IMR-90 (cell line): ENCODE data around the gene FHAD1. TPM values are rescaled to one million over a fixed set of nuclear protein-coding genes. Genes with fewer than 3 reads are reported as not detected.

ENCODE experiments used
- ATAC-seq: fragments of 200-7000 bp; cut with Tn5 transposase; 2 replicates; pipeline ENCODE4 v1.9.1; 2020; ENCODE audit warnings: low read depth, mild to moderate bottlenecking, moderate library complexity
- BruUV-seq: library from RNA; stranded (reverse); fragments of 400-500 nt; replicated peaks from 2 replicates; lab custom pipeline; 2021; lab: Mats Ljungman, UMichigan
- CTCF ChIA-PET: fragments of 300-600 bp; formaldehyde crosslinking; extraction: SDS; loops from one replicate; lab custom pipeline; 2021; ENCODE audit warnings: antibody characterized with exemption; lab: Yijun Ruan, JAX
- POLR2A ChIA-PET: fragments of 300-600 bp; sonication (Branson Sonifier 250); formaldehyde crosslinking; loops from one replicate; lab custom pipeline; 2022; ENCODE audit warnings: antibody characterized with exemption; ENCODE audit not compliant: unreplicated experiment; lab: Charles Lee
- DNase-seq: peaks from one replicate; pipeline ENCODE4 v3.0.0; 2013
- H2AFZ ChIP-seq: replicated peaks from 2 replicates; pipeline ENCODE3; 2013; ENCODE audit warnings: low read length, mild to moderate bottlenecking; ENCODE audit not compliant: poor library complexity
- H2AK5ac ChIP-seq: 2 replicates; pipeline ENCODE4 v1.6.1; 2013; ENCODE audit warnings: low read depth, low read length, inconsistent platforms
- H2AK9ac ChIP-seq: replicated peaks from 2 replicates; pipeline ENCODE3; 2013; ENCODE audit warnings: mild to moderate bottlenecking, low read depth, low read length, moderate library complexity; ENCODE audit not compliant: poor library complexity
- H2BK120ac ChIP-seq: 2 replicates; pipeline ENCODE4 v1.6.1; 2013; ENCODE audit warnings: low read depth, low read length, inconsistent platforms
- H2BK15ac ChIP-seq: 3 replicates; pipeline ENCODE4 v1.6.1; 2013; ENCODE audit warnings: low read depth, low read length, inconsistent platforms
- H2BK20ac ChIP-seq: 2 replicates; pipeline ENCODE4 v1.6.1; 2013; ENCODE audit warnings: low read depth, mild to moderate bottlenecking, inconsistent platforms, low read length, moderate library complexity
- H2BK5ac ChIP-seq: 2 replicates; pipeline ENCODE4 v1.6.1; 2013; ENCODE audit warnings: mild to moderate bottlenecking, low read depth, low read length, inconsistent platforms; ENCODE audit not compliant: poor library complexity, severe bottlenecking
- H3K14ac ChIP-seq: replicated peaks from 2 replicates; pipeline ENCODE4 v1.6.1; 2013; ENCODE audit warnings: low read depth, low read length, inconsistent platforms
- H3K18ac ChIP-seq: 2 replicates; pipeline ENCODE4 v1.6.1; 2013; ENCODE audit warnings: low read depth, low read length, control low read depth
- H3K23ac ChIP-seq: 2 replicates; pipeline ENCODE4 v1.6.1; 2013; ENCODE audit warnings: low read depth, low read length, inconsistent platforms
- H3K27ac ChIP-seq: 2 replicates; pipeline ENCODE4 v1.5.1; 2013; ENCODE audit warnings: mild to moderate bottlenecking, control low read depth, low read length; ENCODE audit not compliant: insufficient read depth
- H3K27me3 ChIP-seq: 2 replicates; pipeline ENCODE4 v1.6.1; 2013; ENCODE audit warnings: low read length; ENCODE audit not compliant: control insufficient read depth, insufficient read depth
- H3K36me3 ChIP-seq: 2 replicates; pipeline ENCODE4 v1.6.1; 2013; ENCODE audit warnings: low read length, mixed read lengths; ENCODE audit not compliant: control insufficient read depth, insufficient read depth
- H3K4ac ChIP-seq: 2 replicates; pipeline ENCODE4 v1.6.1; 2013; ENCODE audit warnings: low read depth, low read length, inconsistent platforms
- H3K4me1 ChIP-seq: 2 replicates; pipeline ENCODE4 v1.6.1; 2013; ENCODE audit warnings: low read length, mixed read lengths; ENCODE audit not compliant: control insufficient read depth, insufficient read depth
- H3K4me2 ChIP-seq: 2 replicates; pipeline ENCODE4 v1.6.1; 2013; ENCODE audit warnings: low read depth, mild to moderate bottlenecking, control low read depth, low read length, moderate library complexity
- H3K4me3 ChIP-seq: 2 replicates; pipeline ENCODE4 v1.5.1; 2013; ENCODE audit warnings: low read depth, mild to moderate bottlenecking, control low read depth, low read length, moderate library complexity; ENCODE audit not compliant: insufficient read depth
- H3K56ac ChIP-seq: 2 replicates; pipeline ENCODE4 v1.6.1; 2013; ENCODE audit warnings: low read length, inconsistent platforms; ENCODE audit not compliant: insufficient read depth; ENCODE audit errors: extremely low read depth
- H3K79me1 ChIP-seq, 2 experiments: 2 replicates each; pipeline ENCODE4 v1.6.1; 2013; ENCODE audit warnings: low read length in 2 of 2, inconsistent platforms in 1 of 2, low read depth in 1 of 2
- H3K9ac ChIP-seq: 2 replicates; pipeline ENCODE4 v1.6.1; 2013; ENCODE audit warnings: low read depth, low read length, control low read depth
- H3K9me1 ChIP-seq: 2 replicates; pipeline ENCODE4 v1.6.1; 2013; ENCODE audit warnings: low read length, inconsistent platforms; ENCODE audit not compliant: insufficient read depth
- H3K9me3 ChIP-seq: 2 replicates; pipeline ENCODE4 v1.6.1; 2013; ENCODE audit warnings: low read length; ENCODE audit not compliant: control insufficient read depth, insufficient read depth
- H4K20me1 ChIP-seq: 2 replicates; pipeline ENCODE4 v1.6.1; 2013; ENCODE audit warnings: low read length, inconsistent platforms; ENCODE audit not compliant: insufficient read depth
- H4K5ac ChIP-seq: 2 replicates; pipeline ENCODE4 v1.6.1; 2013; ENCODE audit warnings: mild to moderate bottlenecking, low read depth, low read length, control low read depth
- H4K8ac ChIP-seq, 2 experiments: 2 replicates each; pipeline ENCODE4 v1.6.1; 2013; ENCODE audit warnings: low read depth in 2 of 2, low read length in 2 of 2, control low read depth in 1 of 2, inconsistent platforms in 1 of 2
- H4K91ac ChIP-seq: 2 replicates; pipeline ENCODE4 v1.6.1; 2013; ENCODE audit warnings: low read depth, low read length, inconsistent platforms; ENCODE audit not compliant: insufficient read depth
- BHLHE40 ChIP-seq: fragments of 150-350 bp; IDR thresholded peaks from 2 replicates; pipeline ENCODE4 v1.6.1; 2016; ENCODE audit warnings: mild to moderate bottlenecking, low read depth, low read length
- CEBPB ChIP-seq: IDR thresholded peaks from 2 replicates; pipeline ENCODE4 v1.6.1; 2012; ENCODE audit warnings: low read depth, low read length, improper control_type of control experiment
- CHD1 ChIP-seq: IDR thresholded peaks from 2 replicates; pipeline ENCODE4 v1.6.1; 2012; ENCODE audit warnings: low read depth, low read length, improper control_type of control experiment
- CTCF ChIP-seq: conservative IDR thresholded peaks from 2 replicates; pipeline ENCODE4 v1.5.1; 2012; ENCODE audit warnings: mild to moderate bottlenecking, low read depth, low read length, improper control_type of control experiment
- FOS ChIP-seq: fragments of 150-350 bp; IDR thresholded peaks from 2 replicates; pipeline ENCODE4 v1.6.1; 2016; ENCODE audit warnings: low read depth, low read length
- MAFK ChIP-seq: IDR thresholded peaks from 2 replicates; pipeline ENCODE4 v1.6.1; 2012; ENCODE audit warnings: low read depth, low read length, improper control_type of control experiment
- MAZ ChIP-seq: IDR thresholded peaks from 2 replicates; pipeline ENCODE4 v1.6.1; 2012; ENCODE audit warnings: low read depth, mild to moderate bottlenecking, low read length, improper control_type of control experiment, moderate library complexity, borderline replicate concordance
- MXI1 ChIP-seq: IDR thresholded peaks from 2 replicates; pipeline ENCODE4 v1.6.1; 2012; ENCODE audit warnings: low read depth, mild to moderate bottlenecking, low read length, moderate library complexity, borderline replicate concordance
- NFE2L2 ChIP-seq: fragments of 150-350 bp; IDR thresholded peaks from 2 replicates; pipeline ENCODE4 v1.6.1; 2016; ENCODE audit warnings: low read depth, mild to moderate bottlenecking, low read length
- POLR2A ChIP-seq: IDR thresholded peaks from 2 replicates; pipeline ENCODE4 v1.6.1; 2012; ENCODE audit warnings: mild to moderate bottlenecking, low read depth, low read length
- RAD21 ChIP-seq: IDR thresholded peaks from 2 replicates; pipeline ENCODE4 v1.6.1; 2012; ENCODE audit warnings: low read length, improper control_type of control experiment
- RCOR1 ChIP-seq: IDR thresholded peaks from 2 replicates; pipeline ENCODE4 v1.6.1; 2012; ENCODE audit warnings: mild to moderate bottlenecking, low read length, improper control_type of control experiment; ENCODE audit not compliant: insufficient replicate concordance
- RFX5 ChIP-seq: IDR thresholded peaks from 2 replicates; pipeline ENCODE4 v1.8.0; 2012; ENCODE audit warnings: low read depth, mild to moderate bottlenecking, low read length, moderate library complexity
- SMC3 ChIP-seq: fragments of 150-350 bp; IDR thresholded peaks from 2 replicates; pipeline ENCODE4 v1.6.1; 2016; ENCODE audit warnings: low read depth, mild to moderate bottlenecking, antibody characterized with exemption, low read length, moderate library complexity
- WGBS, 2 experiments: methylation state at CpG; one replicate each; pipeline versions ENCODE4 v1.1.5 to v1.1.7; 2013; ENCODE audit warnings: missing lambda C conversion rate in 2 of 2; ENCODE audit not compliant: insufficient read length in 1 of 2; ENCODE audit errors: extremely low coverage in 2 of 2; 5-methylcytosine and 5-hydroxymethylcytosine counted together
- dilution Hi-C: fragments of 300-500 bp; cut with HindIII; formaldehyde crosslinking; loops from one replicate; pipeline ENCODE4 v1.14.3; 2018; ENCODE audit warnings: low sequenced_read_pairs; ENCODE audit not compliant: unreplicated experiment
- in situ Hi-C: fragments of 300-500 bp; cut with MboI; formaldehyde crosslinking; loops from 3 replicates; pipeline ENCODE4 v1.14.3; 2019; ENCODE audit warnings: low sequenced_read_pairs, inconsistent platforms, mixed read lengths
- intact Hi-C: fragments of 100-400 bp; cut with micrococcal nuclease; formaldehyde crosslinking; loops from 2 replicates; pipeline ENCODE4 v1.10.0; 2022
- polyA plus RNA-seq, 3 experiments: library from polyadenylated mRNA; depleted of rRNA; stranded (reverse); fragments of >200 nt; gene quantifications; 2 replicates each; pipeline ENCODE4 v1.2.3, GENCODE V29; 2012; ENCODE audit warnings: low replicate concordance in 1 of 3
- total RNA-seq: library from RNA; depleted of rRNA; stranded (reverse); fragments of >200 nt; gene quantifications from 2 replicates; pipeline ENCODE4 v1.2.3, GENCODE V29; 2012
- TF ChIP-seq, protein P1 (sequence below): fragments of 150-350 bp; IDR thresholded peaks from 2 replicates; pipeline ENCODE4 v1.6.1; 2017; ENCODE audit warnings: mild to moderate bottlenecking, antibody characterized with exemption, low read length, low read depth
- TF ChIP-seq, protein P2 (sequence below): fragments of 150-350 bp; IDR thresholded peaks from 2 replicates; pipeline ENCODE4 v1.6.1; 2016; ENCODE audit warnings: low read depth, mild to moderate bottlenecking, low read length, moderate library complexity, borderline replicate concordance

FHAD1 gene
- total and polyA plus RNA-seq, 2 of the 4 experiments (the other 2 are of a cell fraction), result not detected

- Histone ChIP-seq H3K23ac (no peak overlapping the region), H3K4me1 (no peaks in the 10 kb centered on the region; the same call in 1 of the 2 replicates), H3K79me1 (no peaks in the 10 kb centered on the region), H2BK20ac (no peak overlapping the region), H3K14ac (no peak overlapping the region), H3K4me2 (no peak overlapping the region), H2BK120ac (no peak overlapping the region), H4K91ac (no peak overlapping the region), H3K4me3 (no peak overlapping the region), H3K9me1 (no peaks in the 10 kb centered on the region; the same call in 1 of the 2 replicates), H3K4ac (no peak overlapping the region), H3K9ac (no peak overlapping the region), H2BK15ac (no peak overlapping the region), H3K36me3 (no peaks in the 10 kb centered on the region), H2AK9ac (no peak overlapping the region), H4K5ac (no peak overlapping the region), H3K27ac (no peak overlapping the region), H3K18ac (no peak overlapping the region), H3K56ac (no peak overlapping the region), H2BK5ac (no peak overlapping the region), H4K20me1 (no peaks in the 10 kb centered on the region), H4K8ac (no peak overlapping the region), H3K9me3 (peaks cover 7% of the 10 kb centered on the region), H3K27me3 (peaks cover 11% of the 10 kb centered on the region; the same call in 1 of the 2 replicates), H2AFZ (no peak overlapping the region), H2AK5ac (no peak overlapping the region)
- in situ Hi-C loops, result loop anchor here (10.0 kb wide), 1 partner anchor 193 kb away; no protein-coding TSS in a partner anchor
- CTCF ChIA-PET, result no interaction called here
- POLR2A ChIA-PET, result no interaction called here
- 93% methylated on average over 4 of the region's 7 CpGs; no CpG with 5 or more reads in 1 of the 2 experiments for WGBS, 2 experiments
- no TSS peak for BruUV-seq
- DNase-seq, result peak; percentile 33
- no peak for ATAC-seq
- TF ChIP-seq MAZ, result no peak
- TF ChIP-seq RFX5, result no peak
- no peak for TF ChIP-seq POLR2A
- TF ChIP-seq CHD1, result no peak
- no peak for TF ChIP-seq CEBPB
- no peak for TF ChIP-seq RCOR1
- no peak for TF ChIP-seq FOS
- no peak for TF ChIP-seq SMC3
- no peak for TF ChIP-seq RAD21
- no peak for TF ChIP-seq NFE2L2
- no peak for TF ChIP-seq CTCF
- TF ChIP-seq, protein P1, sequence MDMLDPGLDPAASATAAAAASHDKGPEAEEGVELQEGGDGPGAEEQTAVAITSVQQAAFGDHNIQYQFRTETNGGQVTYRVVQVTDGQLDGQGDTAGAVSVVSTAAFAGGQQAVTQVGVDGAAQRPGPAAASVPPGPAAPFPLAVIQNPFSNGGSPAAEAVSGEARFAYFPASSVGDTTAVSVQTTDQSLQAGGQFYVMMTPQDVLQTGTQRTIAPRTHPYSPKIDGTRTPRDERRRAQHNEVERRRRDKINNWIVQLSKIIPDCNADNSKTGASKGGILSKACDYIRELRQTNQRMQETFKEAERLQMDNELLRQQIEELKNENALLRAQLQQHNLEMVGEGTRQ, result no peak
- TF ChIP-seq BHLHE40, result no peak
- no peak for TF ChIP-seq MAFK
- TF ChIP-seq MXI1, result no peak
- TF ChIP-seq, protein P2, sequence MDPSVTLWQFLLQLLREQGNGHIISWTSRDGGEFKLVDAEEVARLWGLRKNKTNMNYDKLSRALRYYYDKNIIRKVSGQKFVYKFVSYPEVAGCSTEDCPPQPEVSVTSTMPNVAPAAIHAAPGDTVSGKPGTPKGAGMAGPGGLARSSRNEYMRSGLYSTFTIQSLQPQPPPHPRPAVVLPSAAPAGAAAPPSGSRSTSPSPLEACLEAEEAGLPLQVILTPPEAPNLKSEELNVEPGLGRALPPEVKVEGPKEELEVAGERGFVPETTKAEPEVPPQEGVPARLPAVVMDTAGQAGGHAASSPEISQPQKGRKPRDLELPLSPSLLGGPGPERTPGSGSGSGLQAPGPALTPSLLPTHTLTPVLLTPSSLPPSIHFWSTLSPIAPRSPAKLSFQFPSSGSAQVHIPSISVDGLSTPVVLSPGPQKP, result no peak
- intact Hi-C loops, result no loop called here
- dilution Hi-C loops, result no loop called here
Measured at GRCh38 chr1:15311880-15312279, 64.9 kb downstream of the FHAD1 start.
